KMS-11 (cell line): ENCODE results near the gene NOP9.

Experiments used
- H2AFZ ChIP-seq: fragments of 200-600 bp; sonication (generic); 2 replicates; pipeline ENCODE4 v1.6.1; 2016; ENCODE audit warnings: antibody characterized with exemption, mixed run types, low read depth
- H3K27ac ChIP-seq: fragments of 200-600 bp; sonication (generic); 2 replicates; pipeline ENCODE4 v1.6.1; 2016; ENCODE audit warnings: mild to moderate bottlenecking, mixed run types
- H3K27me3 ChIP-seq: fragments of 200-600 bp; sonication (generic); 2 replicates; pipeline ENCODE4 v1.6.1; 2017; ENCODE audit warnings: mild to moderate bottlenecking, low read depth, mixed run types, moderate library complexity; ENCODE audit not compliant: insufficient read depth
- H3K36me3 ChIP-seq: fragments of 200-600 bp; sonication (generic); 2 replicates; pipeline ENCODE4 v1.6.1; 2017; ENCODE audit warnings: mild to moderate bottlenecking, mixed run types; ENCODE audit not compliant: insufficient read depth
- H3K4me1 ChIP-seq: fragments of 200-600 bp; sonication (generic); 2 replicates; pipeline ENCODE4 v1.6.1; 2016; ENCODE audit warnings: mild to moderate bottlenecking, low read depth, mixed run types; ENCODE audit not compliant: poor library complexity, severe bottlenecking
- H3K4me2 ChIP-seq: fragments of 200-600 bp; sonication (generic); 2 replicates; pipeline ENCODE4 v1.7.0; 2016; ENCODE audit warnings: mild to moderate bottlenecking, mixed run types
- H3K4me3 ChIP-seq: fragments of 200-600 bp; sonication (generic); IDR thresholded peaks from 2 replicates; pipeline ENCODE4 v1.6.1; 2017; ENCODE audit warnings: low read depth, low read length, mixed read lengths; ENCODE audit not compliant: insufficient read depth
- H3K79me2 ChIP-seq: fragments of 200-600 bp; sonication (generic); 2 replicates; pipeline ENCODE4 v1.6.1; 2016; ENCODE audit warnings: low read depth, mixed run types; ENCODE audit not compliant: insufficient read depth
- H3K9ac ChIP-seq: fragments of 200-600 bp; sonication (generic); 2 replicates; pipeline ENCODE4 v1.6.1; 2016; ENCODE audit warnings: mild to moderate bottlenecking, mixed run types
- H4K20me1 ChIP-seq: fragments of 200-600 bp; sonication (generic); 2 replicates; pipeline ENCODE4 v1.6.1; 2016; ENCODE audit warnings: mild to moderate bottlenecking, mixed run types; ENCODE audit not compliant: insufficient read depth
- TF ChIP-seq, protein P1 (sequence below): fragments of 200-600 bp; sonication (generic); conservative IDR thresholded peaks from 2 replicates; pipeline ENCODE4 v1.6.1; 2017; ENCODE audit warnings: low read depth, mild to moderate bottlenecking, antibody characterized with exemption, low read length, moderate library complexity, mixed read lengths

Gene NOP9

DNA sequence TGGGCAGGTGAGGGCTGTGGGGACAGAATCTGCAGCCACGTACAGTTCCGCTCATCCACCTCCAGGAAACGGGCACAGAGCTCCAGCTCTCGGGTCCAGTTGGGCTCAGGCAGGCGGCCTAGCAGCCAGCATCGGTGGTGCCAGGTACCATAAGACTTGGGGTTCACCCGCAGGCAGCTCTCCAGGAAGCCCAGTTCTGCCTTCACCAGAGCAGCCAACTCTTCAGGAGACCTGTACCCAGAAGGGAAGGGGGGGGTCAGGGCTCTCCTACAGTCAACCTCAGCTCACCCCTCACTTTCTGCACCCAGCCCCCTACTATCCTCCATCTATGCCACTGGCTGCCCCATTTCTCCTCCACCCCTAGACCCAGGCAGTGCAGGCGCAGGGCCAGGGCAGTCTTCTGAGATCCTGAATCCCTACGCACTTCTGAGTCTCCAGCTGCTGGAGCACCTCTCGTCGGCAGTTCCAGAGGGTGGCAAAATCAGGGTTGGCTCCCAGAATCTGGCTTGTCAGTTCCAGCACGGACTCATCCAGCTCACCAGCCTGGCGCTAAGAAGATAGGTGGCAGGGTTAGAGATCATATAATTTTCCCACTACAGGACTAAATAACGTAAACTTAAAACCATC, 29.6 kb upstream of the NOP9 start:
- Histone ChIP-seq H3K9ac (no peak overlapping the region), H3K4me1 (peaks cover 24% of the 10 kb centered on the region), H3K79me2 (no peaks in the 10 kb centered on the region), H3K27me3 (no peaks in the 10 kb centered on the region), H3K36me3 (no peaks in the 10 kb centered on the region), H4K20me1 (no peaks in the 10 kb centered on the region), H3K27ac (no peak overlapping the region), H2AFZ (no peak overlapping the region), H3K4me2 (no peak overlapping the region), H3K4me3 (no peak overlapping the region)
- TF ChIP-seq, protein P1, sequence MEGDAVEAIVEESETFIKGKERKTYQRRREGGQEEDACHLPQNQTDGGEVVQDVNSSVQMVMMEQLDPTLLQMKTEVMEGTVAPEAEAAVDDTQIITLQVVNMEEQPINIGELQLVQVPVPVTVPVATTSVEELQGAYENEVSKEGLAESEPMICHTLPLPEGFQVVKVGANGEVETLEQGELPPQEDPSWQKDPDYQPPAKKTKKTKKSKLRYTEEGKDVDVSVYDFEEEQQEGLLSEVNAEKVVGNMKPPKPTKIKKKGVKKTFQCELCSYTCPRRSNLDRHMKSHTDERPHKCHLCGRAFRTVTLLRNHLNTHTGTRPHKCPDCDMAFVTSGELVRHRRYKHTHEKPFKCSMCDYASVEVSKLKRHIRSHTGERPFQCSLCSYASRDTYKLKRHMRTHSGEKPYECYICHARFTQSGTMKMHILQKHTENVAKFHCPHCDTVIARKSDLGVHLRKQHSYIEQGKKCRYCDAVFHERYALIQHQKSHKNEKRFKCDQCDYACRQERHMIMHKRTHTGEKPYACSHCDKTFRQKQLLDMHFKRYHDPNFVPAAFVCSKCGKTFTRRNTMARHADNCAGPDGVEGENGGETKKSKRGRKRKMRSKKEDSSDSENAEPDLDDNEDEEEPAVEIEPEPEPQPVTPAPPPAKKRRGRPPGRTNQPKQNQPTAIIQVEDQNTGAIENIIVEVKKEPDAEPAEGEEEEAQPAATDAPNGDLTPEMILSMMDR, result no peak

DNA sequence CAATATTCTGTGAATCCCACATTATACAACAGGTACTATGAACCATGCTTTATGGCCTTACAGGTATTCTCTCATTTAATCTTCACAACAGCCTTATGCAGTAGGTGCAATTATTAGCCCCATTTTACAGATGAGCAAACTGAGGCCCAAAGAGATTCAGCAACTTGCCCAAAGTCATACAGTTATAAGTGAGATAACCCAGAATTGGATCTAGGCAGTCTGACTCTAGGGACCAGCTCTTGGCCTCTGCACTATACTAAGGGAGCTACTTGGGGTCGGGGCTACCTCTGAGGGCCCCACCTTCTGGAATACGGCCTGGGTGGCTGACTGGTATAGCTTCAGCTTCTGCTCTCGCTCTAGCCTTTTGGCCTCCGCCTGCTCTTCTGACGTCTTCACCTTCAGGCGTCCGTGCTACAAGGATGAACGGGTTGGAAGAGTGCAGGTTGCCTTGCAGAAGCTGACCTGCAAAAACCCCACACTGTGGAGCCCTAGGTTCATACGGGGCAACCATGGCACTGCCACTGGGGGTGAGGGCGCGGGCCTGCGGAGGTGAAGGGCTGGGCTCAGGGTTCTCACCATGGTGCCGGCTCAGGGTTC, 29.0 kb upstream of the NOP9 start:
- TF ChIP-seq, protein P1, result no peak
- Histone ChIP-seq H3K27me3 (no peaks in the 10 kb centered on the region), H3K4me2 (peak overlapping the region; percentile 80), H3K36me3 (no peaks in the 10 kb centered on the region), H2AFZ (peak overlapping the region; percentile 78), H3K4me3 (no peak overlapping the region), H4K20me1 (no peaks in the 10 kb centered on the region), H3K9ac (peak overlapping the region; percentile 94; the same call in 1 of the 2 replicates), H3K4me1 (peaks cover 24% of the 10 kb centered on the region), H3K27ac (peak overlapping the region; percentile 83; the same call in 1 of the 2 replicates), H3K79me2 (no peaks in the 10 kb centered on the region)

DNA sequence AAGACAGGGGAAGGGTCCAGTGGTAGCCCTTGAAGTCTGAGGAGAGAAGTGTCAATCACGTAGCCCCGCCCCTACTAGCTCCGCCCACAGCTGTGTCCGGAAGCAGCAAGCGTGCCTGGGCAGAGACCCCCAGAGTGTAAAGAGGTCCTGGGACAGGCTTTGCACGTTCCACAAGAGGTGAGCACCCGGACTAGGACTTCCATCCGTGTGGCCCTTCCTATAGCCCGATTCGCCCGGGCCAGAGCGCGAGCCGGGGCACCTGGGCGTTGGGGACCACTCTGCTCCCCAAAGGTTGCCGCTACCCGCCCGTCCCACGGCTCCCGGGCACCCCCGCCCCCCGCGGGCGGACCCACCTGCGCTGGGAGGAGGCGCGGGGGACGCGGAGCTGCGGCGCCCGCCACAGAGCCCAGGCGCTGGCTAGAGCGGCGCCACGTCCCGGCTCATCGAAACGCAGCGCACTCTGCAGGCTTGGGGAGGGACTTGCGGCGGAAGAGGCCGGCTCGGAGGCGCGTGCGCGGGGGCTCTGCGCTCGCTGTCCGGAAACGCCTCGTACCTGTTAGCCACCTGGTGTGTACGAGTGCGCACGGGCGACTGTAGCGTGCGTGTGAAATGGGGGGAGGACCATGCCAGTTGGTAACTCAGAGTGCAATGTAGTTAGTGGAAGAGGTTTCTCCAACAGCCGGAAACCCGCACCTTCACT, 28.4 kb upstream of the NOP9 start, which contains the start of gene RABGGTA:
Gene RABGGTA, minus strand, starts transcription at position 464 of the 700 bp plus-strand sequence. CDS start 482 bp downstream, outside the sequence.
- Histone ChIP-seq H3K4me2 (peak within 1 kb of the TSS; percentile 80), H3K4me1 (peaks cover 24% of the 10 kb centered on the region), H4K20me1 (no peaks in the 10 kb centered on the region), H2AFZ (peak within 1 kb of the TSS; percentile 78), H3K36me3 (no peaks in the 10 kb centered on the region), H3K4me3 (no peak within 1 kb of the TSS), H3K27me3 (no peaks in the 10 kb centered on the region), H3K27ac (peak within 1 kb of the TSS; percentile 83), H3K79me2 (no peaks in the 10 kb centered on the region), H3K9ac (peak within 1 kb of the TSS; percentile 94)
- TF ChIP-seq, protein P1, result no peak

DNA sequence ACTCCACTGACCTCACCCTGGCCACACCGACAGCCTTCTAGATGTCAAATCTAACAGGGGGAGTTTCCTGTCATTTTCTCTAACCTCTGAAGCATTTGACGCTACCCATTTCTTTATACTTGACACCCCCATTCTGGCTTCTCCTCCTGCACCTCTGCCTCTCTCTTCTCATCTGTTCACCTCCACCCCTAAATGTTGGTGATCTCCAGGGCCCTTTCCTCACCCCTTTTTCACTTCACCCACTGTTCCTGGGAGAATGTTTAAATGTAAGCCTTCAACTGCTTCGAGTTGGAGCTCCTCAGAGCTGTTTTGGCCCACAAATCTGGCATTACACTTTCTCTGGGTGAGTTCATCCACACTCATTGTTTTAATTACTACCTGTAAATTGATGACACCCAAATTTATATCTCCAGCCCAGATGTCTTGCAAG, 27.8 kb upstream of the NOP9 start:
- Histone ChIP-seq H3K27ac (peak overlapping the region; percentile 83; the same call in 1 of the 2 replicates), H3K4me2 (peak overlapping the region; percentile 51), H3K27me3 (no peaks in the 10 kb centered on the region), H3K4me1 (peaks cover 24% of the 10 kb centered on the region), H3K4me3 (no peak overlapping the region), H2AFZ (peak overlapping the region; percentile 52; the same call in 1 of the 2 replicates), H4K20me1 (no peaks in the 10 kb centered on the region), H3K79me2 (no peaks in the 10 kb centered on the region), H3K36me3 (no peaks in the 10 kb centered on the region), H3K9ac (peak overlapping the region; percentile 94; the same call in 1 of the 2 replicates)
- TF ChIP-seq, protein P1, result no peak
